Endometrial microvascular endothelial cells (primary cell): ENCODE data around the gene ASPG. TPM values are rescaled to one million over a fixed set of nuclear protein-coding genes. Genes with fewer than 3 reads are reported as not detected.

ENCODE experiments used
- in situ Hi-C: cut with HindIII; loops from 2 replicates; pipeline ENCODE4 v1.10.0; 2017; ENCODE audit warnings: low sequenced_read_pairs, low pct_unique_long_range_greater_than_20kb; ENCODE audit errors: inconsistent ontology term
- total RNA-seq: library from RNA; depleted of rRNA; stranded (reverse); fragments of >200 nt; gene quantifications from one replicate; pipeline ENCODE4 v1.2.3, GENCODE V29; 2015; ENCODE audit errors: inconsistent ontology term

ASPG gene
- total RNA-seq, 1 donor from 2014 or later, result not detected

- in situ Hi-C loops, result no loop called here
Measured at GRCh38 chr14:104072586-104072985, 12.9 kb upstream of the ASPG start.

GRCh38 chr14:104073764-104074163 lies 11.7 kb upstream of the ASPG start:
- in situ Hi-C loops, result no loop called here

DNA sequence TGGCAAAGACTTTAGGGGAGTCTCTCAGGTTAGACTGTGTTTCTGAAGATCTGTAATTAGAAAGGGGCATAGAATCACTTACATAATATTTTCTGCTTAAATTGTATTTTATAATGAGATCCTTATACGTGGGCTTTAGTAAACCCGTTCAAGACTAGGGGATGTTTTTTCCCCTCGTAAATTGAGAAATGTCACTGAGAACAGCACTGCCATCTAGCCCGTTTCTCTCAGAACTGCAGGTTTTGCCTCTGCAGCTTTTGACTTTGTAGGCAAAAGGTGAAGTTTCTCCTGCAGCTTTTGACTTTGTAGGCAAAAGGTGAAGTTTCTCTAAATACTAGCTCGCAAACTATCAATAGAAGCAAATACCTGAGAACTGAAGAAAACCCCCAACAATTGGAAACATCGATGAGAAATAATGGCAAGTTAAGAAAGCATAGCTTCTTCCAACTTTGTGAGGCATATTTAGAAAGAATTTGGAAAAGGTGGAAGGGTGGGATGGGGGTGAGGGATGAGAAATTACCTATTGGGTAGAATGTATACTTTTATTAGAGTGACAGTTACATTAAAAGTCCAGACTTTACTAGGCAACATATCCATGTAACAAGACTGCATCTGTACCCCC lies 9.9 kb upstream of the ASPG start:
- in situ Hi-C loops, result no loop called here

- in situ Hi-C loops, result no loop called here
Measured at GRCh38 chr14:104076743-104077142, 8.8 kb upstream of the ASPG start.

- in situ Hi-C loops, result no loop called here
Measured at GRCh38 chr14:104078031-104078455, 7.5 kb upstream of the ASPG start.

- in situ Hi-C loops, result no loop called here
Measured at GRCh38 chr14:104080376-104081260, 4.9 kb upstream of the ASPG start.

GRCh38 chr14:104081261-104081835 lies 4.2 kb upstream of the ASPG start:
- in situ Hi-C loops, result no loop called here

DNA sequence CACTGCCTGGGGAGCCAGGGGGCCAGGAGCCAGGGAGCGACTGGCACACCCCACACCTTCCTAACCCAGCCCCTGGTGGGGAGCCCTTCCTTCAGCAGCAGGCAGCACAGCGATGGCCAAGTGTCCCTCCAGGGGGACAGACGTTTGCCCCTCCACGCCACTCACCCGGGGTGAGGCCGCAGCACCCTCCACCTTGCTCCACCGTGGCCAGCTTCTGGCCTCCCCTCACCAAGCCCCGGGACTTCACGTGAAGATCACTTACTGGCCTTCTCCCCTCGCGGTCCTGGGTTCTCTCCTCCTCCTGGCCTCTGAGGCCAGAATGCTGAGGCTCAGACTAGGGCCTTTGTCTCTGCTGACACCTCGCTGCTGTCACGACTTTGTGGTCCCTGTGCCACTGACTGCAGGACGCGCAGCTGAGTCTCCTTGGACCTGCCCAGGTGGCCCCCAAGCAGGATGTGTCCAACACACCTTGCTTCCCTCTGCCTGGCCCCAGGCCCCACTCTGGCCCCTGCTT lies 3.5 kb upstream of the ASPG start:
- in situ Hi-C loops, result no loop called here

DNA sequence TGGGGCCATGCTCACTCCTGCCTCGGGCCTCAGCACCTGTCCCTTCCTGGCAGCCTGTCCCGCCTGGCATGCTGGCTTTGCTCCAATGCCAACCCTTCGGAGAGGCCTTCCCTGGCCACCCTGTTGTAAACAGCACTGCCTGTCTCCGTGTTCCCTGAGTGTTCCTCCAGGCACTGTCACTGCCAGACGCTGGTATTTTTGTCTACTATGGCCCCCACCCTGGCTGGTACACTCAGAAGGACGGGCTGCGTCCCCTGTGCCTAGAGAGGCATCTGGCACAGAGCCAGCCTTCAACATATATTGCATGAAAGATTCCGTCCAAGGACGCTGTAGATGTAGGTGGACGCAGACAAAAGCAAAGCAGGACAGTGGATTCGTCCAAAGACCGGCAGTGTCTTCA lies 2.7 kb upstream of the ASPG start:
- in situ Hi-C loops, result no loop called here

DNA sequence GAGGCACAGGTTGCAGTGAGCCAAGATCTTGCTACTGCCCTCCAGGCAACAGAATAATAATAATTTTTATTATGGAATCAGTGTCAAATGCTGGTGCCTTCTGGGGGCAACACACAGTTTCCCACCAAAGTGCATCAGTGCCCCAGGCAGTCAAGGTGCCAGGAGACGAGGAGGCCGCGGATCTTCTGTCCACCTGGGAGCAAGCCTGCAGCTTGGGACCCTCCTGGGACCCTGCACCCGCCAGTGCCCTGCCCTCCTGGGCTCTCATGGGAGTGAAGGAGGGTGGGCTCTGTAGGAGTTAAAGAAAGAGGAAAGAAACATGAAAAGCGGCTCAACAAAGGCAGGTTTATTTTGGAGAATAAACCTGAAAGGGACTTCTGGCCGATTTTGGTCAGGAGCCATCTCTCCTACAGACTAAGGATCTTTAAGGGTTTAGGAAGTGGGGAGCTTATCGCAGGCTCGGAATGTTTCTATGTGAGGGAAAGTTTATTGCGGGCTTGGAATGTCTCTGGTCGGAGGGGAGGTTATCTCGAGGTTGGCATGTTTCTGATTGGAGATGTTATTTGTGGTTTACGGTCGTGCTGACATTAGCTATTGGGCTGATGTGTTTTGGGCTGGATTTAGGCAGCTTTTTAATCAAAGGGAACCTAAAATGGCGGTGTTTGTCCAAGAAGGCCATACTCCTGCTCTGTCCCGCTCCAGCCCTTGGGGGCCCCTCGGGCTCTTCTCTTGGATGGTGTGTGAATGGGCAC lies 1.1 kb upstream of the ASPG start:
- in situ Hi-C loops, result no loop called here

GRCh38 chr14:104085889-104086201 lies 345 bp downstream of the ASPG start:
- in situ Hi-C loops, result no loop called here

- in situ Hi-C loops, result no loop called here
Measured at GRCh38 chr14:104086210-104086660, 735 bp downstream of the ASPG start.

DNA sequence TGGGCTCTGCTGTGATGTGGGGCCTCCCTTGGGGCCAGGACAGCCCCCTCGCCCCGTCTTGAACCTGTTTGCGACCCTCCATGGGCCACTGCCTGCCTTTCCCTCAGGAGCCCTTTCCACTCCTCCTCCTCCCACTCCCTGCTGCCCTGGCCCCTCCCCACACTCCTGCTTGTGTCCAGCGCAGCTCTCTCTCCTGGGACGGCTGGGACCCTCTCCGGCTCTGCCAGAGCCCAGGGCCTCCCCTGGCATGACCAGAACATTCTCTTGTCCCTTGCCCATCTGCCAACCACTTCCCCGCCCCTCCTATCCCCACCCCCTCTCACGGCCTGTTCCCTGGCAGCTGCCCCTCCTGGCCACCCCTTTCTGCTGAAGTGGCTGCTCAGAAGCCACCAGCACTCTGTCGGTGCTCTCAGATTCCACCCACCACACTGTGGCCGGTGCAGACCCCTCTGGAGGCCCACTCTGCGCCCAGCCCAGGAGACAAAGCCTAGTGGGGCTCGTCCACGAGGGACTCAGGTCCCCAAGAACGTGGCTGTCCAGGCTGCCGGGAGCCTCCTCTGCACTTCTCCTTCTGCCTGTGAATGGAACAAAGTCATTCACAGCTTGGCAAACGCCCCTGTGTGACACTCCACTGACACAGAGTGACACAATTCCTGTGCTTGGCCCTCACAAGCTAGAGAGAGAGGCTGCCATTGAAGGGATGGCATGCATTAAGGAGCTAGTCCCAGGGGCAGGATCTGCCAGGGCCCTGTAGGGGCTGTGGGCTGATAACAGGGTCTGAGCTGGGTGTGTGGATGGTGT lies 1.4 kb downstream of the ASPG start:
- in situ Hi-C loops, result no loop called here

- in situ Hi-C loops, result no loop called here
Measured at GRCh38 chr14:104087505-104087904, 2.0 kb downstream of the ASPG start.

GRCh38 chr14:104087981-104088850 lies 2.7 kb downstream of the ASPG start:
- in situ Hi-C loops, result no loop called here

DNA sequence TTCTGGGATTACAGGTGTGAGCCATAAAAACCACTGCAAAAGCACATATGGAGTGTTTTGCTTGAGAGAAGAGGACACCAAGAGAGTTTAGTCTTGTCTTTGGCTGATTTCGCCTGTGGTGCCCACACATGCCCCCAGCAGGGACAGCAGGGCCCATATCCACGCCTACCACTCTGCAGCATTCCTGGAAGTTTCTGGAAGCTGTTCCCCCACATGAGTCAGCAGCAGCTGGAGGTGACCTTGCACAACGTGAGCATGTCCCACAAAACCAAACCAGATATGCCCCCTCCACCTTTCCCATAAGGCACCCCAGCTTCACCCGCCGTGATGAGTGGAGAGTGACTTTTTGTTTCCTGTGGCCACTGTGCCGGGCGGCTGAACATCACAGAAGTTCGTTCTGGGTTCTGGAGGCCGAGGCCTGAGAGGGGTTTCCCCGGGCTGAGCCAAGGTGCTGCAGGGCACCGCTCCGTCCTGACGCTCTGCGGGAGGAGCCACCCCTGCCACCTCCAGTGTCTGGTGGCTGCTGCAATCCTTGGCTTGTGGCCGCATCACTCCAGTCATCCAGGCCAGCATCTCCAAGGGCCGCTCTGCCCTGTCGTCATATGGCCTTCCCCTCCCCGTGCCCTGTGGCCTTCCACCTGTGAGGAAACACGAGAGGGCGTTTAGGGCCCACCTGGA lies 4.7 kb downstream of the ASPG start:
- in situ Hi-C loops, result no loop called here
